ENCODE results near the gene SPG11. TPM values are rescaled to one million over a fixed set of nuclear protein-coding genes. Genes with fewer than 3 reads are reported as not detected.

The SPG11 gene
- total RNA-seq, 1 experiment from 2014 or later, result 55.0 TPM

DNA sequence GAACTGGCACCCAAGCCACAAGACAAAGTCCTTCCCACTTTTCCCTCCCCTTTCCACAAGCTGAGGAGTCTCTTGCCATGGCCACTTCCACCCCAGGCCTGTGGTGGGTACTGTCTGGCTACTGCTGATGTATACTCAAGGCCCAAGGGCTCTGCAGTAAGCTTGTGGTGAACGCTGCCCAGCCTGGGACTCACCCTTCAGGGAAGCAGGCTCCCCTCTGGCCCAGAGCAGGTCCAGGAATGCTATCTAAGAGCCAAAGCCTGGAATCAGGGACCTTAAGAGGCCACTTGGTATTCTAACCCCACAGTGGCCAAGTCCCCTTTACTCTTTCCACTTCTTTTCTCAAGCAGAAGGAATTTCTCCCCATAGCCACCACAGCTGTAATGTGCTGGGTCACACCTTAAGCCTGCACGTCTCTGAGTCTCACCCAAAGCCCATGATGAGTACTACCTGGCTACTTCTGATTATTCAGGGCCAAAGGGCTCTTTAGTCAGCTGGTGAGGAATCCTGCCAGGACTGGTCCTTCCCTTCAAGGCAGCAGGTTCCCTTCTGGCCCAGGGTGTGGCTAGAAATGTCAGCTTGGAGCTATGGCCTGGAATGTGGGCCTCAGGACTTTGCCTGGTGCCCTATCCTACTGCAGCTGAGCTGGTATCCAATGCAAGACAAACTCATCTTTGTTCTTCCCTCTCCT is 43.6 kb upstream of the SPG11 start:
- POLR2A ChIA-PET, result interaction anchor here (0.6 to 1.9 kb wide), 2 partner anchors 22 to 23 kb away, joined by 4 read pairs; no protein-coding TSS in a partner anchor

GRCh38 chr15:44706401-44706800 is 42.9 kb upstream of the SPG11 start:
- no peak for ATAC-seq
- CTCF ChIA-PET, result interaction anchor here (0.7 kb wide), 1 partner anchor 32 kb away, joined by 3 read pairs; no protein-coding TSS in a partner anchor
- TF ChIP-seq CTCF (IDR thresholded peaks at IDR 0.05) (no peak), POLR2AphosphoS5 (IDR thresholded peaks at IDR 0.05; ENCODE audit: low read depth, low read length) (no peak), TCF7L2 (IDR thresholded peaks at IDR 0.05; ENCODE audit: low read depth, low read length) (no peak)
- no peak overlapping the region for H3K27ac ChIP-seq (ENCODE audit: low read length)
- BruUV-seq (replicated peaks), result no TSS peak
- intact Hi-C loops (cut with micrococcal nuclease; ENCODE audit: unreplicated experiment), result no loop called here
- no peak for DNase-seq (ENCODE audit: low read depth, low spot score)
- H3K36me3 ChIP-seq (ENCODE audit: control insufficient read depth, insufficient read depth, low read length), result no peaks in the 10 kb centered on the region
- no peaks in the 10 kb centered on the region for H3K27me3 ChIP-seq (ENCODE audit: control insufficient read depth, insufficient read depth, low read length)
- POLR2A ChIA-PET, result no interaction called here
- in situ Hi-C loops (cut with HindIII; ENCODE audit: low pct_unique_long_range_greater_than_20kb, low sequenced_read_pairs), result no loop called here
- H3K4me3 ChIP-seq (ENCODE audit: low read depth in 2 of 2, low read length in 2 of 2), result no peak overlapping the region
- peaks cover 5% of the 10 kb centered on the region; the same call in 1 of the 2 replicates for H3K4me1 ChIP-seq (ENCODE audit: control insufficient read depth, insufficient read depth, low read length)
- H3K9me3 ChIP-seq (ENCODE audit: control insufficient read depth, insufficient read depth, low read depth, low read length), result no peaks in the 10 kb centered on the region

More for the DNA sequence above, 43.6 kb upstream of the SPG11 start:
- H3K27me3 ChIP-seq (ENCODE audit: control insufficient read depth, insufficient read depth, low read length), result no peaks in the 10 kb centered on the region
- TF ChIP-seq REST (IDR thresholded peaks at IDR 0.05; ENCODE audit: insufficient read depth in 1 of 2, low read depth in 2 of 2, low read length in 1 of 2) (no peak), POLR2AphosphoS5 (IDR thresholded peaks at IDR 0.05; ENCODE audit: low read depth, low read length) (no peak), SIN3A (IDR thresholded peaks at IDR 0.05; ENCODE audit: borderline replicate concordance, insufficient read depth, low read depth, low read length) (no peak), CTCF (IDR thresholded peaks at IDR 0.05) (no peak), TCF7L2 (IDR thresholded peaks at IDR 0.05; ENCODE audit: low read depth, low read length) (no peak)
- no peak overlapping the region for H3K27ac ChIP-seq (ENCODE audit: low read length)
- H3K36me3 ChIP-seq (ENCODE audit: control insufficient read depth, insufficient read depth, low read length), result no peaks in the 10 kb centered on the region; the same call in 1 of the 2 replicates
- in situ Hi-C loops (cut with HindIII; ENCODE audit: low pct_unique_long_range_greater_than_20kb, low sequenced_read_pairs), result no loop called here
- no peaks in the 10 kb centered on the region for H3K9me3 ChIP-seq (ENCODE audit: control insufficient read depth, insufficient read depth, low read depth, low read length)
- peaks cover 5% of the 10 kb centered on the region; the same call in 1 of the 2 replicates for H3K4me1 ChIP-seq (ENCODE audit: control insufficient read depth, insufficient read depth, low read length)
- ATAC-seq (no peak), DNase-seq (ENCODE audit: low read depth, low spot score) (no peak)
- intact Hi-C loops (cut with micrococcal nuclease; ENCODE audit: unreplicated experiment), result no loop called here
- H3K4me3 ChIP-seq (ENCODE audit: low read depth in 2 of 2, low read length in 2 of 2), result no peak overlapping the region
- CTCF ChIA-PET, result no interaction called here
- BruUV-seq (replicated peaks), result no TSS peak

All from Panc1 (cell line).